Neural cell (in vitro differentiated cells): Measurements from ENCODE around the gene POMGNT2. TPM values are rescaled to one million over a fixed set of nuclear protein-coding genes. Genes with fewer than 3 reads are reported as not detected.

Experiments used
- H2AFZ ChIP-seq: fragments of 200-600, 300-800 bp; sonication (generic), shearing (Covaris generic); 2 replicates; pipeline ENCODE4 v1.6.0; 2014; ENCODE audit warnings: low read depth, mild to moderate bottlenecking, antibody characterized with exemption, low read length, moderate library complexity
- H3F3A ChIP-seq: fragments of 200-600 bp; shearing (Covaris generic); 2 replicates; pipeline ENCODE4 v1.6.1; 2016; ENCODE audit warnings: mild to moderate bottlenecking, moderate library complexity, mixed read lengths, antibody characterized with exemption, low read length; ENCODE audit not compliant: insufficient read depth, poor library complexity, severe bottlenecking
- H3K27ac ChIP-seq: fragments of 200-600, 300-800 bp; sonication (generic), shearing (Covaris generic); 2 replicates; pipeline ENCODE4 v1.5.1; 2014; ENCODE audit warnings: mild to moderate bottlenecking, low read length, moderate library complexity
- H3K27me3 ChIP-seq: fragments of 300-800, 200-600 bp; sonication (generic), shearing (Covaris generic); 2 replicates; pipeline ENCODE4 v1.6.0; 2014; ENCODE audit warnings: mild to moderate bottlenecking, low read depth, low read length, moderate library complexity; ENCODE audit not compliant: insufficient read depth
- H3K36me3 ChIP-seq: fragments of 300-800, 200-600 bp; sonication (generic), shearing (Covaris generic); 2 replicates; pipeline ENCODE4 v1.5.1; 2014; ENCODE audit warnings: mild to moderate bottlenecking, antibody characterized with exemption, low read length, moderate library complexity; ENCODE audit not compliant: insufficient read depth
- H3K4me2 ChIP-seq: fragments of 300-800, 200-600 bp; sonication (generic), shearing (Covaris generic); 2 replicates; pipeline ENCODE4 v1.6.0; 2014; ENCODE audit warnings: mild to moderate bottlenecking, low read length
- H3K4me3 ChIP-seq: fragments of 300-800, 200-600 bp; sonication (generic), shearing (Covaris generic); 2 replicates; pipeline ENCODE4 v1.5.1; 2014; ENCODE audit warnings: mild to moderate bottlenecking, low read length, moderate library complexity
- H3K79me2 ChIP-seq: fragments of 200-600 bp; shearing (Covaris generic); replicated peaks from 2 replicates; pipeline ENCODE4 v1.6.0; 2014; ENCODE audit warnings: mild to moderate bottlenecking, low read length, moderate library complexity; ENCODE audit not compliant: insufficient read depth
- H3K9ac ChIP-seq: fragments of 300-800, 200-600 bp; sonication (generic), shearing (Covaris generic); 2 replicates; pipeline ENCODE4 v1.6.1; 2016; ENCODE audit warnings: mild to moderate bottlenecking, low read length, mixed read lengths
- H3K9me2 ChIP-seq: fragments of 200-600 bp; shearing (Covaris generic); 2 replicates; pipeline ENCODE4 v1.6.1; 2016; ENCODE audit warnings: mild to moderate bottlenecking, low read length, mixed read lengths; ENCODE audit not compliant: insufficient read depth
- H3K9me3 ChIP-seq: fragments of 200-600, 300-800 bp; sonication (generic), shearing (Covaris generic); 2 replicates; pipeline ENCODE4 v1.6.1; 2016; ENCODE audit warnings: mild to moderate bottlenecking, mixed run types, low read length, moderate library complexity, mixed read lengths
- H4K20me1 ChIP-seq: fragments of 200-600 bp; shearing (Covaris generic); 2 replicates; pipeline ENCODE4 v1.6.1; 2016; ENCODE audit warnings: mild to moderate bottlenecking, mixed run types; ENCODE audit not compliant: insufficient read depth
- CTCF ChIP-seq: fragments of 450-650 bp; IDR thresholded peaks from 2 replicates; pipeline ENCODE4 v1.5.1; 2014; ENCODE audit warnings: antibody characterized with exemption, mild to moderate bottlenecking, moderate library complexity; ENCODE audit not compliant: poor library complexity, severe bottlenecking
- EP300 ChIP-seq: fragments of 450-650 bp; conservative IDR thresholded peaks from 2 replicates; pipeline ENCODE4 v1.6.1; 2014; ENCODE audit warnings: antibody characterized with exemption, mild to moderate bottlenecking, moderate library complexity; ENCODE audit not compliant: poor library complexity, severe bottlenecking
- EZH2 ChIP-seq: fragments of 200-600, 300-800 bp; shearing (Covaris generic), sonication (generic); IDR thresholded peaks from 2 replicates; pipeline ENCODE4 v1.6.1; 2014; ENCODE audit warnings: antibody characterized with exemption, low read length, borderline replicate concordance, mild to moderate bottlenecking; ENCODE audit not compliant: insufficient read depth, poor library complexity, severe bottlenecking
- MXI1 ChIP-seq: fragments of 450-650 bp; conservative IDR thresholded peaks from 2 replicates; pipeline ENCODE4 v1.6.1; 2014; ENCODE audit warnings: antibody characterized with exemption, mild to moderate bottlenecking; ENCODE audit not compliant: poor library complexity, severe bottlenecking
- POLR2AphosphoS5 ChIP-seq: IDR thresholded peaks from 2 replicates; pipeline ENCODE4 v1.6.1; 2012
- RAD21 ChIP-seq: fragments of 450-650 bp; conservative IDR thresholded peaks from 2 replicates; pipeline ENCODE4 v1.6.1; 2014; ENCODE audit warnings: antibody characterized with exemption, mild to moderate bottlenecking, moderate library complexity
- REST ChIP-seq: IDR thresholded peaks from 2 replicates; pipeline ENCODE4 v1.6.1; 2012; ENCODE audit warnings: borderline replicate concordance
- SMC3 ChIP-seq: fragments of 450-650 bp; conservative IDR thresholded peaks from 2 replicates; pipeline ENCODE4 v1.6.1; 2014; ENCODE audit warnings: antibody characterized with exemption, mild to moderate bottlenecking, moderate library complexity; ENCODE audit not compliant: poor library complexity
- TAF1 ChIP-seq: IDR thresholded peaks from 2 replicates; pipeline ENCODE4 v1.6.1; 2012; ENCODE audit warnings: low read depth
- polyA plus RNA-seq: library from polyadenylated mRNA; depleted of rRNA; stranded (reverse); fragments of >200 nt; gene quantifications from 2 replicates; pipeline ENCODE4 v1.2.3, GENCODE V29; 2014

POMGNT2 gene
- polyA plus RNA-seq, 1 donor from 2014 or later: 25.7 TPM

GRCh38 chr3:43076857-43077256 is 29.0 kb downstream of the POMGNT2 start:
- TF ChIP-seq RAD21 (no peak), SMC3 (no peak), EP300 (no peak), TAF1 (no peak), POLR2AphosphoS5 (no peak), EZH2 (no peak), MXI1 (no peak), CTCF (no peak), REST (no peak)
- Histone ChIP-seq H3K79me2 (no peaks in the 10 kb centered on the region), H3K4me3 (no peak overlapping the region), H3K27me3 (no peaks in the 10 kb centered on the region), H3K9me2 (no peaks in the 10 kb centered on the region), H4K20me1 (no peaks in the 10 kb centered on the region), H3K9ac (no peak overlapping the region), H2AFZ (no peak overlapping the region), H3K36me3 (peaks cover 9% of the 10 kb centered on the region), H3K4me2 (no peak overlapping the region), H3F3A (no peaks in the 10 kb centered on the region), H3K9me3 (no peaks in the 10 kb centered on the region), H3K27ac (no peak overlapping the region)

DNA sequence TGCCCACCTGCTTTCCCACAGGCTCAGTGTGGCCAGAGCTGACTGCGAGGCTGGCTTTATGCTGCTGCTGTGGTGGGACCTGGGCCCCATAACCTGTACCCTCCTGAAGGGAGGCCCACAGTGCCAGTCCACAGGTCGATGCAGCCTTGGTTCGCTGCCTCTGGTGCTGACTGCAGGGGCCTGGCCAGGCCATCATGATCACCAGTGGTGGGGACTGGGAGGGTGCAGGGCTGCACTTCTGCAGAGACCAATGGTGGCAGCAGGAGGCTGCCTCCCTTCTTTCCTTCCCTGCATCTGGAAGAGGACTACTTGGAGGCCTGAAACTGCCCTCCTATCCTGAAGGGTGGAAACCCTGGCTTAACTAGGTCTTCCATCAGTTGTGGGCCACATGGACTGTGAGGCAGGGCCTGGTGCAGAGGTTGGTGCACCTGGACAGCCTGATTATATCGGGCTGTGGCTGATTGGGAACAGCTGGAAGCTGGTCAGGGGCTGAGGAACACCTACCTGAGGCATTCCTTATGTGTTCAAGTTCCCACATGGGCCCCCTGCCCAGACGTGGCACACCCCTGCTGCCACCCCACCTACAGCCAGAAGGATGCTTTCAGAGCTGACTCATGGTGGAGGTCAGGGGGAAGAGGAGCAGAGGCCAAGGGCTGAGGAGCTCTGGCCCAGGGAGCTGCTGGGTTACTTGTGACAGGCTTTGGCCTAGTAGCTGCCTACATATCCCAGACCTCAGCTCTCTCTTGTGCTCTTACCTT is 29.8 kb downstream of the POMGNT2 start:
- no peak overlapping the region for H3K4me2 ChIP-seq
- no peaks in the 10 kb centered on the region for H3K9me3 ChIP-seq
- H3F3A ChIP-seq: no peaks in the 10 kb centered on the region
- H4K20me1 ChIP-seq: no peaks in the 10 kb centered on the region
- TF ChIP-seq CTCF (no peak), EP300 (no peak), TAF1 (no peak), SMC3 (no peak), MXI1 (no peak), EZH2 (no peak)
- H3K27ac ChIP-seq: no peak overlapping the region
- no peaks in the 10 kb centered on the region for H3K9me2 ChIP-seq
- no peak overlapping the region for H2AFZ ChIP-seq
- H3K9ac ChIP-seq: no peak overlapping the region
- H3K4me3 ChIP-seq: no peak overlapping the region
- peaks cover 9% of the 10 kb centered on the region for H3K36me3 ChIP-seq
- H3K79me2 ChIP-seq: no peaks in the 10 kb centered on the region
- H3K27me3 ChIP-seq: no peaks in the 10 kb centered on the region
